IMR-90 (cell line): Measurements from ENCODE around the gene RMDN3. TPM values are rescaled to one million over a fixed set of nuclear protein-coding genes. Genes with fewer than 3 reads are reported as not detected.
A peak's percentile ranks its signal among the peaks of the same experiment; 100 is the strongest.

ENCODE experiments used
- ATAC-seq: fragments of 200-7000 bp; cut with Tn5 transposase; 2 replicates; pipeline ENCODE4 v1.9.1; 2020; ENCODE audit warnings: low read depth, mild to moderate bottlenecking, moderate library complexity
- BruUV-seq: library from RNA; stranded (reverse); fragments of 400-500 nt; replicated peaks from 2 replicates; lab custom pipeline; 2021; lab: Mats Ljungman, UMichigan
- CTCF ChIA-PET: fragments of 300-600 bp; formaldehyde crosslinking; extraction: SDS; loops from one replicate; lab custom pipeline; 2021; ENCODE audit warnings: antibody characterized with exemption; lab: Yijun Ruan, JAX
- POLR2A ChIA-PET: fragments of 300-600 bp; sonication (Branson Sonifier 250); formaldehyde crosslinking; loops from one replicate; lab custom pipeline; 2022; ENCODE audit warnings: antibody characterized with exemption; ENCODE audit not compliant: unreplicated experiment; lab: Charles Lee
- DNase-seq: peaks from one replicate; pipeline ENCODE4 v3.0.0; 2013
- H2AFZ ChIP-seq: replicated peaks from 2 replicates; pipeline ENCODE3; 2013; ENCODE audit warnings: low read length, mild to moderate bottlenecking; ENCODE audit not compliant: poor library complexity
- H2AK5ac ChIP-seq: 2 replicates; pipeline ENCODE4 v1.6.1; 2013; ENCODE audit warnings: low read depth, low read length, inconsistent platforms
- H2AK9ac ChIP-seq: replicated peaks from 2 replicates; pipeline ENCODE3; 2013; ENCODE audit warnings: mild to moderate bottlenecking, low read depth, low read length, moderate library complexity; ENCODE audit not compliant: poor library complexity
- H2BK120ac ChIP-seq: 2 replicates; pipeline ENCODE4 v1.6.1; 2013; ENCODE audit warnings: low read depth, low read length, inconsistent platforms
- H2BK15ac ChIP-seq: 3 replicates; pipeline ENCODE4 v1.6.1; 2013; ENCODE audit warnings: low read depth, low read length, inconsistent platforms
- H2BK20ac ChIP-seq: 2 replicates; pipeline ENCODE4 v1.6.1; 2013; ENCODE audit warnings: low read depth, mild to moderate bottlenecking, inconsistent platforms, low read length, moderate library complexity
- H2BK5ac ChIP-seq: 2 replicates; pipeline ENCODE4 v1.6.1; 2013; ENCODE audit warnings: mild to moderate bottlenecking, low read depth, low read length, inconsistent platforms; ENCODE audit not compliant: poor library complexity, severe bottlenecking
- H3K14ac ChIP-seq: replicated peaks from 2 replicates; pipeline ENCODE4 v1.6.1; 2013; ENCODE audit warnings: low read depth, low read length, inconsistent platforms
- H3K18ac ChIP-seq: 2 replicates; pipeline ENCODE4 v1.6.1; 2013; ENCODE audit warnings: low read depth, low read length, control low read depth
- H3K23ac ChIP-seq: 2 replicates; pipeline ENCODE4 v1.6.1; 2013; ENCODE audit warnings: low read depth, low read length, inconsistent platforms
- H3K27ac ChIP-seq: 2 replicates; pipeline ENCODE4 v1.5.1; 2013; ENCODE audit warnings: mild to moderate bottlenecking, control low read depth, low read length; ENCODE audit not compliant: insufficient read depth
- H3K27me3 ChIP-seq: 2 replicates; pipeline ENCODE4 v1.6.1; 2013; ENCODE audit warnings: low read length; ENCODE audit not compliant: control insufficient read depth, insufficient read depth
- H3K36me3 ChIP-seq: 2 replicates; pipeline ENCODE4 v1.6.1; 2013; ENCODE audit warnings: low read length, mixed read lengths; ENCODE audit not compliant: control insufficient read depth, insufficient read depth
- H3K4ac ChIP-seq: 2 replicates; pipeline ENCODE4 v1.6.1; 2013; ENCODE audit warnings: low read depth, low read length, inconsistent platforms
- H3K4me1 ChIP-seq: 2 replicates; pipeline ENCODE4 v1.6.1; 2013; ENCODE audit warnings: low read length, mixed read lengths; ENCODE audit not compliant: control insufficient read depth, insufficient read depth
- H3K4me2 ChIP-seq: 2 replicates; pipeline ENCODE4 v1.6.1; 2013; ENCODE audit warnings: low read depth, mild to moderate bottlenecking, control low read depth, low read length, moderate library complexity
- H3K4me3 ChIP-seq: 2 replicates; pipeline ENCODE4 v1.5.1; 2013; ENCODE audit warnings: low read depth, mild to moderate bottlenecking, control low read depth, low read length, moderate library complexity; ENCODE audit not compliant: insufficient read depth
- H3K56ac ChIP-seq: 2 replicates; pipeline ENCODE4 v1.6.1; 2013; ENCODE audit warnings: low read length, inconsistent platforms; ENCODE audit not compliant: insufficient read depth; ENCODE audit errors: extremely low read depth
- H3K79me1 ChIP-seq, 2 experiments: 2 replicates each; pipeline ENCODE4 v1.6.1; 2013; ENCODE audit warnings: low read length in 2 of 2, inconsistent platforms in 1 of 2, low read depth in 1 of 2
- H3K9ac ChIP-seq: 2 replicates; pipeline ENCODE4 v1.6.1; 2013; ENCODE audit warnings: low read depth, low read length, control low read depth
- H3K9me1 ChIP-seq: 2 replicates; pipeline ENCODE4 v1.6.1; 2013; ENCODE audit warnings: low read length, inconsistent platforms; ENCODE audit not compliant: insufficient read depth
- H3K9me3 ChIP-seq: 2 replicates; pipeline ENCODE4 v1.6.1; 2013; ENCODE audit warnings: low read length; ENCODE audit not compliant: control insufficient read depth, insufficient read depth
- H4K20me1 ChIP-seq: 2 replicates; pipeline ENCODE4 v1.6.1; 2013; ENCODE audit warnings: low read length, inconsistent platforms; ENCODE audit not compliant: insufficient read depth
- H4K5ac ChIP-seq: 2 replicates; pipeline ENCODE4 v1.6.1; 2013; ENCODE audit warnings: mild to moderate bottlenecking, low read depth, low read length, control low read depth
- H4K8ac ChIP-seq, 2 experiments: 2 replicates each; pipeline ENCODE4 v1.6.1; 2013; ENCODE audit warnings: low read depth in 2 of 2, low read length in 2 of 2, control low read depth in 1 of 2, inconsistent platforms in 1 of 2
- H4K91ac ChIP-seq: 2 replicates; pipeline ENCODE4 v1.6.1; 2013; ENCODE audit warnings: low read depth, low read length, inconsistent platforms; ENCODE audit not compliant: insufficient read depth
- BHLHE40 ChIP-seq: fragments of 150-350 bp; IDR thresholded peaks from 2 replicates; pipeline ENCODE4 v1.6.1; 2016; ENCODE audit warnings: mild to moderate bottlenecking, low read depth, low read length
- CHD1 ChIP-seq: IDR thresholded peaks from 2 replicates; pipeline ENCODE4 v1.6.1; 2012; ENCODE audit warnings: low read depth, low read length, improper control_type of control experiment
- FOS ChIP-seq: fragments of 150-350 bp; IDR thresholded peaks from 2 replicates; pipeline ENCODE4 v1.6.1; 2016; ENCODE audit warnings: low read depth, low read length
- MAFK ChIP-seq: IDR thresholded peaks from 2 replicates; pipeline ENCODE4 v1.6.1; 2012; ENCODE audit warnings: low read depth, low read length, improper control_type of control experiment
- MAZ ChIP-seq: IDR thresholded peaks from 2 replicates; pipeline ENCODE4 v1.6.1; 2012; ENCODE audit warnings: low read depth, mild to moderate bottlenecking, low read length, improper control_type of control experiment, moderate library complexity, borderline replicate concordance
- POLR2A ChIP-seq: IDR thresholded peaks from 2 replicates; pipeline ENCODE4 v1.6.1; 2012; ENCODE audit warnings: mild to moderate bottlenecking, low read depth, low read length
- RFX5 ChIP-seq: IDR thresholded peaks from 2 replicates; pipeline ENCODE4 v1.8.0; 2012; ENCODE audit warnings: low read depth, mild to moderate bottlenecking, low read length, moderate library complexity
- SMC3 ChIP-seq: fragments of 150-350 bp; IDR thresholded peaks from 2 replicates; pipeline ENCODE4 v1.6.1; 2016; ENCODE audit warnings: low read depth, mild to moderate bottlenecking, antibody characterized with exemption, low read length, moderate library complexity
- WGBS, 2 experiments: methylation state at CpG; one replicate each; pipeline versions ENCODE4 v1.1.5 to v1.1.7; 2013; ENCODE audit warnings: missing lambda C conversion rate in 2 of 2; ENCODE audit not compliant: insufficient read length in 1 of 2; ENCODE audit errors: extremely low coverage in 2 of 2; 5-methylcytosine and 5-hydroxymethylcytosine counted together
- dilution Hi-C: fragments of 300-500 bp; cut with HindIII; formaldehyde crosslinking; loops from one replicate; pipeline ENCODE4 v1.14.3; 2018; ENCODE audit warnings: low sequenced_read_pairs; ENCODE audit not compliant: unreplicated experiment
- in situ Hi-C: fragments of 300-500 bp; cut with MboI; formaldehyde crosslinking; loops from 3 replicates; pipeline ENCODE4 v1.14.3; 2019; ENCODE audit warnings: low sequenced_read_pairs, inconsistent platforms, mixed read lengths
- intact Hi-C: fragments of 100-400 bp; cut with micrococcal nuclease; formaldehyde crosslinking; loops from 2 replicates; pipeline ENCODE4 v1.10.0; 2022
- polyA plus RNA-seq, 3 experiments: library from polyadenylated mRNA; depleted of rRNA; stranded (reverse); fragments of >200 nt; gene quantifications; 2 replicates each; pipeline ENCODE4 v1.2.3, GENCODE V29; 2012; ENCODE audit warnings: low replicate concordance in 1 of 3
- total RNA-seq: library from RNA; depleted of rRNA; stranded (reverse); fragments of >200 nt; gene quantifications from 2 replicates; pipeline ENCODE4 v1.2.3, GENCODE V29; 2012
- TF ChIP-seq, protein P1 (sequence below): conservative IDR thresholded peaks from 2 replicates; pipeline ENCODE4 v1.5.1; 2012; ENCODE audit warnings: mild to moderate bottlenecking, low read depth, low read length, improper control_type of control experiment

RMDN3 gene
- total and polyA plus RNA-seq, 2 of the 4 experiments (the other 2 are of a cell fraction), result 14.7 to 25.7 TPM

DNA sequence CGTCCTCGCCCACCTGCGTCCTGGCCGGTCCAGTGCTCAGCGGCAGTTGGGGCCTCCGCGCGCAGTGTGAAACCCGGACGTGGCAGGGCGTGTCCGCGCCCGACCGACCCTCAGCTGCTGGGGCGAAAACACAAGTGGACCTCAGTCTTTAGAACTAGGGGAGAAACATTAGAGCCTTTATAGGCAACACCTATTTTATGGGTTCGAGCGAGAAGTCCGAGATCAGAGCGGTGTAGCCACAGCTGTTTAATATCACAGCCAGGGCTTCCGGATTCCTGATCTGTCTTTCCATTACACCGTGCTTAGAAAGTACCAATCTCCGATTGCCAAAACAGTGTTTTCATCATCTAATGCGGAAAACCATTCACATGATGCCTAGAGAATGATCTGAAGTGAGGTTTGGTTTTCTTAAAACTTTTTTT lies 59.6 kb downstream of the RMDN3 start:
- Histone ChIP-seq H2AK9ac (peak overlapping the region; percentile 26), H3K9me3 (no peaks in the 10 kb centered on the region), H3K4me1 (peaks cover 4% of the 10 kb centered on the region; the same call in 1 of the 2 replicates), H3K4me3 (peak overlapping the region; percentile 80), H4K20me1 (peaks cover 3% of the 10 kb centered on the region; the same call in 1 of the 2 replicates), H2BK20ac (no peak overlapping the region), H3K4me2 (peak overlapping the region; percentile 98), H2BK120ac (no peak overlapping the region), H3K4ac (peak overlapping the region; percentile 55; the same call in 1 of the 2 replicates), H3K9me1 (no peaks in the 10 kb centered on the region), H3K27me3 (no peaks in the 10 kb centered on the region), H2AFZ (peak overlapping the region; percentile 91), H2BK5ac (peak overlapping the region; percentile 6), H3K23ac (peak overlapping the region; percentile 94), H2AK5ac (no peak overlapping the region), H3K18ac (peak overlapping the region; percentile 35; the same call in 1 of the 2 replicates), H2BK15ac (no peak overlapping the region), H3K36me3 (peaks cover 7% of the 10 kb centered on the region), H4K91ac (peak overlapping the region; percentile 36; the same call in 1 of the 2 replicates), H3K9ac (peak overlapping the region; percentile 68; the same call in 1 of the 2 replicates), H3K14ac (peak overlapping the region; percentile 82), H3K27ac (peak overlapping the region; percentile 16), H4K5ac (peak overlapping the region; percentile 49; the same call in 1 of the 2 replicates), H3K56ac (peak overlapping the region; percentile 70), H3K79me1 (peaks cover 20 to 36% of the 10 kb centered on the region in 2 experiments), H4K8ac (peak overlapping the region; percentile 44 to 78; a peak in 2 of 4 replicates)
- intact Hi-C loops (loop anchor here (2.0 kb wide), 1 partner anchor 101 kb away; the partner anchor contains the start of gene KNL1), in situ Hi-C loops (no loop called here), dilution Hi-C loops (no loop called here)
- DNase-seq (peak; percentile 11), ATAC-seq (peak; percentile 35)
- WGBS, 2 experiments, result 0% methylated on average over 12 of the region's 24 CpGs; no CpG with 5 or more reads in 1 of the 2 experiments
- no TSS peak for BruUV-seq
- ChIA-PET POLR2A (no interaction called here), CTCF (no interaction called here)
- TF ChIP-seq SMC3 (no peak), POLR2A (no peak), CHD1 (no peak), FOS (no peak), RFX5 (no peak), MAFK (no peak), BHLHE40 (no peak), MAZ (no peak)
- TF ChIP-seq, protein P1, sequence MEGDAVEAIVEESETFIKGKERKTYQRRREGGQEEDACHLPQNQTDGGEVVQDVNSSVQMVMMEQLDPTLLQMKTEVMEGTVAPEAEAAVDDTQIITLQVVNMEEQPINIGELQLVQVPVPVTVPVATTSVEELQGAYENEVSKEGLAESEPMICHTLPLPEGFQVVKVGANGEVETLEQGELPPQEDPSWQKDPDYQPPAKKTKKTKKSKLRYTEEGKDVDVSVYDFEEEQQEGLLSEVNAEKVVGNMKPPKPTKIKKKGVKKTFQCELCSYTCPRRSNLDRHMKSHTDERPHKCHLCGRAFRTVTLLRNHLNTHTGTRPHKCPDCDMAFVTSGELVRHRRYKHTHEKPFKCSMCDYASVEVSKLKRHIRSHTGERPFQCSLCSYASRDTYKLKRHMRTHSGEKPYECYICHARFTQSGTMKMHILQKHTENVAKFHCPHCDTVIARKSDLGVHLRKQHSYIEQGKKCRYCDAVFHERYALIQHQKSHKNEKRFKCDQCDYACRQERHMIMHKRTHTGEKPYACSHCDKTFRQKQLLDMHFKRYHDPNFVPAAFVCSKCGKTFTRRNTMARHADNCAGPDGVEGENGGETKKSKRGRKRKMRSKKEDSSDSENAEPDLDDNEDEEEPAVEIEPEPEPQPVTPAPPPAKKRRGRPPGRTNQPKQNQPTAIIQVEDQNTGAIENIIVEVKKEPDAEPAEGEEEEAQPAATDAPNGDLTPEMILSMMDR, result no peak
